Smooth muscle cell (in vitro differentiated cells): ENCODE measurements around the gene PGBD5. TPM values are rescaled to one million over a fixed set of nuclear protein-coding genes. Genes with fewer than 3 reads are reported as not detected.

Experiments used
- DNase-seq: peaks from one replicate; lab custom pipeline; 2025; ENCODE audit not compliant: unreplicated experiment; lab: John Stamatoyannopoulos, UW
- H2AFZ ChIP-seq: fragments of 200-600 bp; sonication (generic); 2 replicates; pipeline ENCODE4 v1.6.0; 2016; ENCODE audit warnings: antibody characterized with exemption, low read depth, mild to moderate bottlenecking
- H3F3A ChIP-seq: fragments of 200-600 bp; sonication (generic); 2 replicates; pipeline ENCODE4 v1.6.0; 2017; ENCODE audit warnings: antibody characterized with exemption, low read depth
- H3K27ac ChIP-seq: fragments of 200-600 bp; sonication (generic); 2 replicates; pipeline ENCODE4 v1.5.1; 2016; ENCODE audit warnings: low read depth, mild to moderate bottlenecking
- H3K27me3 ChIP-seq: fragments of 200-600 bp; sonication (generic); 2 replicates; pipeline ENCODE4 v1.6.1; 2016; ENCODE audit warnings: low read depth, mild to moderate bottlenecking
- H3K36me3 ChIP-seq: fragments of 200-600 bp; sonication (generic); 2 replicates; pipeline ENCODE4 v1.5.1; 2016; ENCODE audit warnings: low read depth
- H3K4me1 ChIP-seq: fragments of 200-600 bp; sonication (generic); 2 replicates; pipeline ENCODE4 v1.5.1; 2016; ENCODE audit warnings: low read depth
- H3K4me2 ChIP-seq: fragments of 200-600 bp; sonication (generic); 2 replicates; pipeline ENCODE4 v1.6.0; 2016; ENCODE audit warnings: mild to moderate bottlenecking
- H3K4me3 ChIP-seq: fragments of 200-600 bp; sonication (generic); 2 replicates; pipeline ENCODE4 v1.5.1; 2016; ENCODE audit warnings: mild to moderate bottlenecking
- H3K79me2 ChIP-seq: fragments of 200-600 bp; sonication (generic); 2 replicates; pipeline ENCODE4 v1.6.0; 2016; ENCODE audit warnings: low read depth, mild to moderate bottlenecking
- H3K9ac ChIP-seq: fragments of 200-600 bp; sonication (generic); 2 replicates; pipeline ENCODE4 v1.6.0; 2016; ENCODE audit warnings: low read depth
- H3K9me3 ChIP-seq: fragments of 200-600 bp; sonication (generic); replicated peaks from 2 replicates; pipeline ENCODE4 v1.5.1; 2016; ENCODE audit warnings: low read depth
- H4K20me1 ChIP-seq: fragments of 200-600 bp; sonication (generic); 2 replicates; pipeline ENCODE4 v1.6.0; 2016; ENCODE audit warnings: low read depth
- WGBS: methylation state at CpG from one replicate; pipeline ENCODE4 v1.1.7; 2016; ENCODE audit warnings: low lambda C conversion rate; 5-methylcytosine and 5-hydroxymethylcytosine counted together
- polyA plus RNA-seq: library from polyadenylated mRNA; unstranded; fragments of >200 nt; fragmentation: Nextera tagmentation; extraction: Ambion mirVana; gene quantifications from 2 replicates; pipeline ENCODE4 v1.2.1, GENCODE V29; 2016
- total RNA-seq: library from RNA; depleted of rRNA; stranded (reverse); fragments of >200 nt; gene quantifications from 2 replicates; pipeline ENCODE4 v1.2.3, GENCODE V29; 2014
- TF ChIP-seq, protein P1 (sequence below): fragments of 200-600 bp; sonication (generic); IDR thresholded peaks from 2 replicates; pipeline ENCODE4 v1.5.1; 2017; ENCODE audit warnings: borderline replicate concordance, mild to moderate bottlenecking, antibody characterized with exemption; ENCODE audit not compliant: insufficient read depth, poor library complexity, severe bottlenecking

The PGBD5 gene
- total and polyA plus RNA-seq, 2 experiments from 2014 or later: 0.83 to 0.94 TPM

DNA sequence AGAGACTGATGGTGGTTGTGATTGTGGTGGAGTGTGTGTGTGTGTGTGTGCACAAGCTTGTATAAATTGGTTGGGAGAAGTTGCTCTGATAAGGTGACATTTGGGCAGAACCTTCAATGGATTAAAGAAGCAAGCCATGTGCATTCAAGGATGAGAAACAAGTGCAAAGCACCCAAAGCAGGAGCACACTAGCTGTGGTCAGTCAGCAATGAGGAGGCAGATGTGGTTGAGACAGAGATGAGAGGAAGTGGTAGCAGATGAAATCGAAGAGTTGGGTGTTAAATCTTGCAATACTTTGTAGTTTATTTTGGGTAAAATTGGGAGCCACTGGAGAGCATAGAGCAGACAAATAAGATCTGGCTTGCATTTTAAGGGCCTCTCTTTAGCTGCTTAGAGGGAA is 4.4 kb upstream of the PGBD5 start:
- TF ChIP-seq, protein P1, sequence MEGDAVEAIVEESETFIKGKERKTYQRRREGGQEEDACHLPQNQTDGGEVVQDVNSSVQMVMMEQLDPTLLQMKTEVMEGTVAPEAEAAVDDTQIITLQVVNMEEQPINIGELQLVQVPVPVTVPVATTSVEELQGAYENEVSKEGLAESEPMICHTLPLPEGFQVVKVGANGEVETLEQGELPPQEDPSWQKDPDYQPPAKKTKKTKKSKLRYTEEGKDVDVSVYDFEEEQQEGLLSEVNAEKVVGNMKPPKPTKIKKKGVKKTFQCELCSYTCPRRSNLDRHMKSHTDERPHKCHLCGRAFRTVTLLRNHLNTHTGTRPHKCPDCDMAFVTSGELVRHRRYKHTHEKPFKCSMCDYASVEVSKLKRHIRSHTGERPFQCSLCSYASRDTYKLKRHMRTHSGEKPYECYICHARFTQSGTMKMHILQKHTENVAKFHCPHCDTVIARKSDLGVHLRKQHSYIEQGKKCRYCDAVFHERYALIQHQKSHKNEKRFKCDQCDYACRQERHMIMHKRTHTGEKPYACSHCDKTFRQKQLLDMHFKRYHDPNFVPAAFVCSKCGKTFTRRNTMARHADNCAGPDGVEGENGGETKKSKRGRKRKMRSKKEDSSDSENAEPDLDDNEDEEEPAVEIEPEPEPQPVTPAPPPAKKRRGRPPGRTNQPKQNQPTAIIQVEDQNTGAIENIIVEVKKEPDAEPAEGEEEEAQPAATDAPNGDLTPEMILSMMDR: no peak
- H3K36me3 ChIP-seq: no peaks in the 10 kb centered on the region
- H3K79me2 ChIP-seq: no peaks in the 10 kb centered on the region
- no peak overlapping the region for H2AFZ ChIP-seq
- no peak overlapping the region for H3K4me2 ChIP-seq
- no peak for DNase-seq
- no peaks in the 10 kb centered on the region for H4K20me1 ChIP-seq
- H3K27ac ChIP-seq: no peak overlapping the region
- H3K9ac ChIP-seq: no peak overlapping the region
- H3K9me3 ChIP-seq: no peaks in the 10 kb centered on the region
- peaks cover 16% of the 10 kb centered on the region for H3K4me1 ChIP-seq
- WGBS: 45% methylated on average over 1 of the region's 1 CpG
- peaks cover 29% of the 10 kb centered on the region for H3K27me3 ChIP-seq
- H3K4me3 ChIP-seq: no peak overlapping the region
- H3F3A ChIP-seq: peaks cover 5% of the 10 kb centered on the region

DNA sequence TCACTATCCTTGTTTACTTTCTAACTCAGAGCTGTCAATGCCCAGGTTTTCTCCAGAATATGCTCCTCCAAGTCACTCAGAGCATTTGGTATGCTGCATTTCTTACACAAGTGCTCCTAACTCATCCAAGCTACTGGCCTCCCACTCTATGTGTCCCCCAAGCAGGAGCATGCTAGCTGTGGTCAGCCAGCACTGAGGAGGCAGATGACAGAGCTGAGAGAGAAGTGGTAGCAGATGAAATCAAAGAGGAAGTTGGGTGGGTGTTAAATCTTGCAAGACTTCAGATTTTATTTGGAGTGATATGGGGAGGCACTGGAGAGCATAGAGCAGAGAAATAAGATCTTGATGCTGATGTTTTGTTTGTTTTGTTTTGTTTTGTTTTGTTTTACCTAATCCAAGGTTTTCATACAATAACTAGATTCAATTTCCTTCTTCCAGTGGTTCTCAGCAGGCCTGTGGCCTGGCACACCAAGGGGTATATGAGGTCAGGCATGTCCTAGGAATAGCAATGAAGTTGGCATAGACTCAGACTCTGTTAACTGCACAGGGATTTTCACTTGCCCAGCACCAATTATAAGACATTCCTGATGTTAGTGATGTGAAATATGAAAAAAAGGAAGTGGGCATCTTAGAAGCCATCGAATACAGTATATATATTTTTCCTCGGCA is 3.1 kb upstream of the PGBD5 start:
- Histone ChIP-seq H3K4me2 (no peak overlapping the region), H3K27me3 (peaks cover 42% of the 10 kb centered on the region)
- TF ChIP-seq, protein P1: no peak

DNA sequence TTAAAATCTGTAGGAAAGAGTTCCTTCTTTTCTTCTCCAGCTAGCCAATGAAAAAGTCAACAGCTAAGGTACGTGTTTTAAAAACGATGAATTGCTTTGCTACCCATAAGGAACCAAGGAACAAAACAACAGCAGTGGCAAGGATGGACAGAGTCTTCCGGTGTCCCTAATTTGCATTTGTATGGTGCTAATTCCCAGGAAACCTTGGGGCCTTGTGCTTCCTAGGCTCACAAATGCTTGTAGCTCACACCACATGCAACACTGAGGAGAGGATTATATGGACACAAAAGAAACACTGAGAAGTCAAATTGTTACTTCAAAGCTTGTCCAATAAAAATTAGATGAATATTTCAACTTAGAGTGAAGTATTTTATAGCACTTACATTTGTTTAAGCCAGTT is 1.8 kb upstream of the PGBD5 start:
- H3K27me3 ChIP-seq: peaks cover 54% of the 10 kb centered on the region
- no peak overlapping the region for H3K27ac ChIP-seq
- H3K9ac ChIP-seq: no peak overlapping the region
- H3K36me3 ChIP-seq: no peaks in the 10 kb centered on the region
- H3K9me3 ChIP-seq: no peaks in the 10 kb centered on the region
- TF ChIP-seq, protein P1: no peak
- no peak overlapping the region for H2AFZ ChIP-seq
- peaks cover 24% of the 10 kb centered on the region for H3K4me1 ChIP-seq
- 21% methylated on average over 3 of the region's 3 CpGs for WGBS
- H3K79me2 ChIP-seq: no peaks in the 10 kb centered on the region
- no peak overlapping the region for H3K4me2 ChIP-seq
- no peak for DNase-seq
- peaks cover 9% of the 10 kb centered on the region for H4K20me1 ChIP-seq
- peaks cover 5% of the 10 kb centered on the region for H3F3A ChIP-seq
- no peak overlapping the region for H3K4me3 ChIP-seq

More for the DNA sequence above, 3.1 kb upstream of the PGBD5 start:
- Histone ChIP-seq H4K20me1 (no peaks in the 10 kb centered on the region), H3K4me1 (peaks cover 24% of the 10 kb centered on the region), H3K79me2 (no peaks in the 10 kb centered on the region), H3K9ac (no peak overlapping the region), H3F3A (peaks cover 5% of the 10 kb centered on the region), H3K27ac (no peak overlapping the region), H3K36me3 (no peaks in the 10 kb centered on the region), H3K9me3 (no peaks in the 10 kb centered on the region), H3K4me3 (no peak overlapping the region), H2AFZ (no peak overlapping the region)
- no peak for DNase-seq
- WGBS: 90% methylated on average over 2 of the region's 2 CpGs
